Posterior vena cava (tissue), 2 donors: ENCODE data around the gene GAL3ST2. TPM values are rescaled to one million over a fixed set of nuclear protein-coding genes. Genes with fewer than 3 reads are reported as not detected.

Source experiments
- DNase-seq: peaks from one replicate; pipeline ENCODE4 v3.0.0-alpha.2; 2020; ENCODE audit warnings: low spot score
- intact Hi-C, 2 donors: fragments of 100-400 bp; cut with DNase I; formaldehyde crosslinking; loops; one replicate each; pipeline versions ENCODE4 v1.14.1 to v1.14.2; 2022 to 2023
- total RNA-seq, 2 donors: library from RNA; stranded (reverse); fragmentation: NEBNext Ultra II Directional; extraction: Animal tissue kit (Norgen Biotek cat#: 25700); gene quantifications; one replicate each; pipeline ENCODE4 v1.2.1, GENCODE V29; 2021
- donor health status: DM: yes; HTN: yes; CAD: no.
- donor health status: DM: yes; HTN: yes; CAD: no.

Gene GAL3ST2
- total RNA-seq, 2 donors from 2014 or later: not detected

DNA sequence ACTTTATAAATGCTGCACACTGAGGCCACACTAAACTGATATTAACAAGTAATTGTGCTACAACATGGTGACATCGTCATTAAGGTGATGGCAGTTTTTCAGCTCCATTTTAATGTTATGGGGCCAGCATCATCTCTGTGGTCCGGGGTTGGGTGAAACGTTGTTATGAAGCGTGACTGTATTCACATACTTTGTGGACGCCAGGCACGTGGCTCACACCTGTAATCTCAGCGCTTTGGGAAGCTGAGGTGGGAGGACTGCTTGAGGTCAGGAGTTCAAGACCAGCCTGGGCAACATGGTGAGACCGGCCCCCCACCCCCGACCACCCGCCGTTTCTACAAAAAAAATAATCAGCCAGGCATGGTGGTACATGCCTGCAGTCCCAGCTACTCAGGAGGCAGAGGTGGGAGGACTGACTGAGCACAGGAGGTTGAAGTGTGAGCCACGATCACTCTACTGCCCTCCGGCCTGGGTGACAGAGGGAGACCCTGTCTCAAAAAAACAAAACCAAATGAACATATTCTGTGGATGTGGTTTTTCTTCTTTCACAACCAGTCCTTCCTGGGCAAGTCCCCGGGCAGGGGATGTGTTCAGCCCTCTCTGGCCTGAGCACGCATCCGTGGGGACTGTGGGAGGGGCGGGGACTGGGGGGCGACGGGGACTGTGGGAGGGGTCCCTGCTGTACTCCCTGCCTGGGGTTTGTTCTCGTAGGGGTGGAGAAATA is 12.9 kb upstream of the GAL3ST2 start:
- intact Hi-C loops: no loop called here
- no peak for DNase-seq

- intact Hi-C loops: no loop called here
- DNase-seq: peak; percentile 70
These were observed 12.1 kb upstream of the GAL3ST2 start for GRCh38 chr2:241764275-241765241.

DNA sequence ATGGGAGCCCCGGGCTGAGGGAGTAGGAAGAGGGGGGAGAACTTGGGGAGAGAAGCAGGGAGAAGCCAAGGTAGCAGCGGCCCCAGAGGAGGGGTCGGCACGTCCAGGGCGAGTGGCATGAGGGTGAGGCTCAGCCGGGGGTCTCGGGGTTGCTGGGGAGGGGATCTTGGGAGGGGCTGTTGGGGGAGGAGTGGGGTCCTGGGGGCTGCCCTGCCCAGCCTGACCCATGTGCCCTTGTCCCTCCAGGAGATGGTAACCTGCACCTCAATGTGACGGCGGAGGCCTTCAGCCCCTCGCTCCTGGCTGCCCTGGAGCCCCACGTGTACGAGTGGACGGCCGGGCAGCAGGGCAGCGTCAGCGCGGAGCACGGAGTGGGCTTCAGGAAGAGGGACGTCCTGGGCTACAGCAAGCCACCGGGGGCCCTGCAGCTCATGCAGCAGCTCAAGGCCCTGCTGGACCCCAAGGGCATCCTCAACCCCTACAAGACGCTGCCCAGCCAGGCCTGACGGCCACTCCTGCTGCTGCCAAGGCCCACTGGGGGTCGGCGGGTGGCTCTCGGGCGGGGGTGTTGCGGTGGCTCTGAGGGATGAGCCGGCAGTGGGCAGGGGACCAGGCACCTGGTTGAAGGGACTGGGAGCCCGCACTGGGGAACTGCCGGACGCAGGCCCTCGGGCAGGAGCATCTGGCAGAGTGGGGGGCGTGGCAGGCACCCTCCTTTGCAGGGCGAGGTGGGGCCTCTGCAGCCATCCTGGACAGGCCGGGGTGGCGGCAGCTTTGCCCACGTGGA is 9.0 kb upstream of the GAL3ST2 start:
- intact Hi-C loops: no loop called here
- peak; percentile 80 for DNase-seq

DNA sequence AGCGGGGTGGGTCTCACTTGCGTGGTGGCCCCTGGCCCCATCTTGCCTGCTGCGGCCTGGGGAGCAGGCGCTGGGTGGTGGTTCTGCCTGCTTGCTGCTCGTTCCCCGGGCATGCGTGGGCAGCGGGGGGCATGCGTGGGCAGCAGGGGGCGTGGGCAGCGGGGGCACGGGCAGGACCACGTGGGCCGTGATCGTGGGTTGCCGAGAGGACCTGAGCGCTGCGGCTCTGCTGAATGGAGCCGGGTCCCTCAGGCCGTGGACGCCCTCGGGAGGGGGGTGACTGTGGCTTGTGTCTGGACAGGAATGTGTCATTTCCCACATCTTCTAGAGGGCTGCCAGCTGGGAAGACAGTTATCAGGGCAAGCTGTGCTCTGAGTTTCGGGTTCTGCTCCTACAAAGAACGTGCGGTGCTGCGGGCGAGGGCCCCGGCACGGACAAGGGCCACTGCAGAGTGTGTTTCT is 8.3 kb upstream of the GAL3ST2 start:
- intact Hi-C loops: no loop called here
- peak; percentile 71 for DNase-seq

DNA sequence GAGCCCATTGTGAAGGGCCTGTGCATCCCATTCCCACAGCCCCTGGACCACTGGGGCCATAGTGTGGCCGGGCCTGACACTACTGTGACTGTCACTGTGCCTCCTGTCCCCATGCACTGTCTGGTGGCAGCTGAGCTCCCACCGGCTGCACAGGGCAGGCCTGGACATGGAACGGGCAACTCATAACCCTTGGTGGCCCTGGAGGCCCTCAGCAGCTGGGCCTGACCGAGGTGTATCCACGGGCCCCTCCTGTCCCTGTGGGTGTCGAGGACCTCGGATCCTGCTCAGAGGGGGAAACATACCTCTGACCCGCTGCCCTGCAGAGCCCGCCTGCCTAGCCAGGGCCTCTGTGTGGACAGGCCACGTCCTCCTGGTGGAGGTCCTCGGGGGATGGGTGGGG is 7.8 kb upstream of the GAL3ST2 start:
- intact Hi-C loops: no loop called here
- no peak for DNase-seq

- intact Hi-C loops: loop anchor here in 1 of 2 donors (10.0 kb wide), 1 partner anchor 105 kb away; no protein-coding TSS in a partner anchor
- DNase-seq: no peak
These were observed 6.8 kb upstream of the GAL3ST2 start for GRCh38 chr2:241769819-241770184.

DNA sequence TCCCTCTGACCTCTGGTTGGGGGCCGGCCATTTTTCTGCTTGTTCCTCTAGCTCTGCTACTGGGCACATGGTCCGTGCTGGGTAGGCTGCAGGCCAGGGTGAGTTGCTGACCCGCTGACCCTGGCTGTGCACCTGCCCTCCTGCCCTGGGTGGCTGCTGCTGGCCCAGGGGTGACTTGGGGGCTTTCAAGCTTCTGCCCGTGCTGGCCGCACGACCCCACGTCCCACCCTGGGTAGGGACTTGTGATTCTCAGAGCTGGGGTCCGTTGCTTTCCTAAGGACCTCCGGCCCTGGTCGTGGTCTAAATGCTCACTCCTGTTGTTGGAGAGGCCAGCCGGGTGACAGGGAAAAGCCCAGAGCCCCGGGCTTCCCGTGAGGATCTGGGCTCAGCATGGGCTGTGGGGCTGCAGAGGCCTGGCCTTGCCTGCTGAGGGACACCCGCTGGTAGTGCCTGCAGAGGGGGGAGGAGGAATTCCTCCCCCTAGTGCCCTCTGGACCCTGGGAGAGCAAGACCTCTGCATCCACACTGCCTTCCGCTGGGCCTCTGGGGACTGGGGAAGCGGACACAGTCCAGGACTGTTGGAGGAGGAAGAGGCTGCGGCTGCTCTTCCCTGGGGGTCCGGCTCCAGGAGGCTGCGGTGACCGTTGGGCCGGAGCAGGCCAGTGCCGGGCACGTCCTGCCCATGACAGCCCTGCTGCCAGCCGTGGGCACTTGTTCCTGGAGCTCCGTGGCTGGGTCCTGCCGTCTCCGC is 6.3 kb upstream of the GAL3ST2 start:
- intact Hi-C loops: loop anchor here in 1 of 2 donors (10.0 kb wide), 1 partner anchor 104 kb away; no protein-coding TSS in a partner anchor
- peak; percentile 78 for DNase-seq

DNA sequence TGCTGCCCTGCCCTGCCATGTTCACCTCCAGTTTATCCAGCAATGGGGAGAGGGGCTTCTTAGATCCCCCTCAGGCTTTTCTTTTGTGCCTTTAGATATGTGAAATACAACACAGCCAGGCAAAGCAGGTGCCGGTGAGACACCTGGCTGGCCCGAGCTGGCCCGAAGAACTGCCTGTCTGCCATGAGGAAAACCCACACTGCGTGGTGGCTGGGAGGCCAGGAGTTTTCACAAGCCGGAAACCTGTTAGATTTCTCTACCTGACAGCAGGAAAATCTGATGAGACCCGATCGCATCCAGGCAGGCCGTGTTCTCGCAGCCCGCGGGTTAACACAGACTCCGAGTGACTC is 5.7 kb upstream of the GAL3ST2 start:
- intact Hi-C loops: loop anchor here in 1 of 2 donors (10.0 kb wide), 1 partner anchor 104 kb away; no protein-coding TSS in a partner anchor
- no peak for DNase-seq

- DNase-seq: peak; percentile 86
- intact Hi-C loops: loop anchor here in 1 of 2 donors (10.0 kb wide), 1 partner anchor 103 kb away; no protein-coding TSS in a partner anchor
These were observed 5.1 kb upstream of the GAL3ST2 start for GRCh38 chr2:241771286-241772062.

GRCh38 chr2:241772063-241772499 is 4.5 kb upstream of the GAL3ST2 start:
- DNase-seq: no peak
- intact Hi-C loops: loop anchor here in 1 of 2 donors (10.0 kb wide), 1 partner anchor 103 kb away; no protein-coding TSS in a partner anchor

- peak; percentile 73 for DNase-seq
- intact Hi-C loops: loop anchor here in 1 of 2 donors (10.0 kb wide), 1 partner anchor 101 kb away; no protein-coding TSS in a partner anchor
These were observed 2.9 kb upstream of the GAL3ST2 start for GRCh38 chr2:241773511-241774418.

GRCh38 chr2:241774419-241775222 is 2.0 kb upstream of the GAL3ST2 start:
- peak; percentile 82 for DNase-seq
- intact Hi-C loops: loop anchor here in 1 of 2 donors (10.0 kb wide), 1 partner anchor 100 kb away; no protein-coding TSS in a partner anchor

DNA sequence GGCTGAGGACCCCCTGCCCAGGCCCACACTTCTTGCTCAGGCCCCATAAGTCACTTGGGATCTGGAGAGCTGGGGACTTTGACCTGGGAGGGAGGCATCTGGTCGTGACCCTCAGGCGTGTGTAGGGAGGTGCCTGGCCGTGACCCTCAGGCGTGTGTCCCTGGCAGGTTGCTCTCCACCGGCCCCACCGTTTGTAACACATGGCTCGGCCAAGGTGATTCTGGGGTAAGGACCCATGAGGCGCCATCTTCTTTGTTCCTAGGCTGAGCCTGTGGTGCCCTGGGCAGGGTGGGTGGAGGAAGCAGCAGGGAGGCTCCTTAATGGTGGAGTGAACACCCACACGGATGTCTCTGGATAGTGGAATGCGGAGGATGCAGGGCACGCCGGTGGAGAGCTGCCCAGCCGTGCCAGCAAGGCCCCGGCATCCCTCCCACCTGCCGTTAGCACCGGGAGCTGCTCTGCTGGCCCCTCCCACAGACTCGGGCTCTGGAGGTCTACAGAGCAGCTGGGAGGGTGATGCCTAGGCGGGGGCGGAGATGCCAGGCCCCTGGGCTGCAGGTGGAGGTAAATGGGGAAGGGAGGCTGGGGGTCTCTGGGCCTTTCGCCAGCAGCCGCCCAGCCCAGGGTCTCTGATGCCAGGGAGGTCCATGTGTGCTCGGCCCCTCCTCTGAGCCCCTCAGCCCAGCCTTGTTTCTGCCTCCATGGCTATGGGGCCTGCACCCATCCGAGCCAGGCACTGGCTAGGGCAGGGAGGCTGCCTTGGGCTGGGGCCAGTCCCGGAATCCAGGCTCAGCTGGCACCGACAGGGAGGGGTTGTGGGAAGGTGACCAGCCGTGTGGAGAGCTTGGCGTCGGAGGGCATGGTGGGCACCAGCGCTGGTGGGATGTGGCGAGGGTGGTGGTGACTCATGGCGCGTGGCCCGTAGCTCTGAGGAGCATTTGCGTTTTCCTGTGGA is 1.1 kb upstream of the GAL3ST2 start:
- DNase-seq: no peak
- intact Hi-C loops: loop anchor here in 1 of 2 donors (10.0 kb wide), 1 partner anchor 99 kb away; no protein-coding TSS in a partner anchor

- no peak for DNase-seq
- intact Hi-C loops: loop anchor here in 1 of 2 donors (10.0 kb wide), 1 partner anchor 98 kb away; no protein-coding TSS in a partner anchor
These were observed 606 bp downstream of the GAL3ST2 start for GRCh38 chr2:241777170-241777685.
